Urothelium cell line (cell line): ENCODE measurements around the gene USP54.
"Not testable (repeated sequence)": the region's sequence is repeated elsewhere in the genome, so short reads cannot be mapped to it uniquely, and the experiment has no call there.

Experiments used
- DNase-seq: peaks from one replicate; pipeline ENCODE4 v3.0.0; 2011; ENCODE audit warnings: low spot score, mixed read lengths
- FAIRE-seq: peaks from 2 replicates; lab custom pipeline; 2011; peaks lifted over from hg19 to GRCh38; lab: Jason Lieb, UNC

The USP54 gene

GRCh38 chr10:73590881-73591799, at the start of gene USP54:
USP54 (minus strand) TSS chr10:73591342; CDS start chr10:73575658, 15,684 bp downstream.
- peak; percentile 20 for FAIRE-seq
- DNase-seq, result peak; percentile 79

- no peak for FAIRE-seq
- DNase-seq, result no peak
Observed at GRCh38 chr10:73639286-73639685, 48.1 kb upstream of the USP54 start.

- DNase-seq, result no peak
- no peak for FAIRE-seq
Observed at GRCh38 chr10:73635781-73636180, 44.6 kb upstream of the USP54 start.

- peak; percentile 4 for DNase-seq
- no peak for FAIRE-seq
Observed at GRCh38 chr10:73634421-73634820, 43.3 kb upstream of the USP54 start.

GRCh38 chr10:73629165-73629564, 38.0 kb upstream of the USP54 start:
- no peak for FAIRE-seq
- no peak for DNase-seq

- FAIRE-seq (no peak), DNase-seq (no peak)
Observed at GRCh38 chr10:73628405-73628804, 37.3 kb upstream of the USP54 start.

GRCh38 chr10:73627300-73627699, 36.2 kb upstream of the USP54 start:
- FAIRE-seq, result no peak

GRCh38 chr10:73625884-73626752, 35.0 kb upstream of the USP54 start:
- FAIRE-seq (peak; percentile 32), DNase-seq (peak; percentile 99)

More at GRCh38 chr10:73627300-73627699, 36.2 kb upstream of the USP54 start:
- no peak for DNase-seq

- DNase-seq (peak; percentile 50), FAIRE-seq (no peak)
Observed at GRCh38 chr10:73625004-73625883, 34.1 kb upstream of the USP54 start.

GRCh38 chr10:73623056-73623455, 31.9 kb upstream of the USP54 start:
- DNase-seq (no peak), FAIRE-seq (no peak)

GRCh38 chr10:73620974-73621373, 29.8 kb upstream of the USP54 start:
- not testable (repeated sequence) for FAIRE-seq, DNase-seq

- FAIRE-seq, DNase-seq: not testable (repeated sequence)
Observed at GRCh38 chr10:73617143-73617542, 26.0 kb upstream of the USP54 start.

GRCh38 chr10:73614720-73615119, 23.6 kb upstream of the USP54 start:
- DNase-seq (no peak), FAIRE-seq (no peak)

- DNase-seq (no peak), FAIRE-seq (no peak)
Observed at GRCh38 chr10:73609116-73609515, 18.0 kb upstream of the USP54 start.

- no peak for FAIRE-seq
- DNase-seq, result peak; percentile 76
Observed at GRCh38 chr10:73601486-73601921, 10.4 kb upstream of the USP54 start.

- DNase-seq (no peak), FAIRE-seq (no peak)
Observed at GRCh38 chr10:73597346-73597745, 6.2 kb upstream of the USP54 start.

- no peak for DNase-seq
- FAIRE-seq, result no peak
Observed at GRCh38 chr10:73593812-73594211, 2.7 kb upstream of the USP54 start.

- FAIRE-seq, result no peak
Observed at GRCh38 chr10:73593110-73593509, 2.0 kb upstream of the USP54 start.

GRCh38 chr10:73591935-73592699, 975 bp upstream of the USP54 start:
- no peak for FAIRE-seq
- peak; percentile 70 for DNase-seq

More at GRCh38 chr10:73593110-73593509, 2.0 kb upstream of the USP54 start:
- DNase-seq, result no peak
